Measurements from ENCODE around the gene NBEAL1.
"Not testable (repeated sequence)": the region's sequence is repeated elsewhere in the genome, so short reads cannot be mapped to it uniquely, and the experiment has no call there.

NBEAL1 gene

DNA sequence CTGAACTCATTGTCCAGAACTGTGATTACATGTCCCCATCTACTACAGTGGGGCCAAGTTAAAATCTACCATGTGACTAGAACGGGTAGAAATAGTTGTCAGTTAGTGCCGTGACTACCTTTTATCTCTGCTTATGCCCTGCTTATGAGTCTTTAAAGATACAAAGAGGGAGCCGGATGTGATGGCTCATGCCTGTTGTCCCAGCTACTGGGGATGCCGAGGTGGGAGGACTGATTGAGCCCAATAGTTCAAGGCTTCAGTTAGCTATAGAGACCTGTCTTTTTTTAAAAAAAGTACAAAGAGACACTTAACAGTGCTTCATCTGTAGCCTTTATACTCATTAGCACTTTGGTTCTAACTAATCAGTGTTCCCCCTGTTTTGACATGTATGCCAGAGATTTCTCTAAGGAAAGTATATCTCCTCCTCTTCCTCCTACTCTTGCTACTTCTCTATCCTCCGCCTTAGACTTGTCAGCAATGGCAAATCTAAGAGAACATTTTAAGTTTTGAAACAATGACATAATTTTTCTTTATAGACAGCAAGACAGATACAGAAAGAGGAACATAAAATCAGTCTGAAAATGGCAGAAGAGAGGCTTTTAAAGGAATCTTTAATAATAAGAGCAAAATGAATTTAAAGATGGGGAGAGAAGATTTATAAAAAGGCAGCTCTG, 45.0 kb downstream of the NBEAL1 start:
- H3K27me3 ChIP-seq (ENCODE audit: control insufficient read depth in 3 of 3, insufficient read depth in 3 of 3, low read depth in 1 of 3, low read length in 3 of 3): no peaks in the 10 kb centered on the region
- no peak overlapping the region for H4K91ac ChIP-seq (ENCODE audit: low read depth, low read length, poor library complexity)
- no peak overlapping the region for H3K9ac ChIP-seq (ENCODE audit: low read depth, low read length, poor library complexity)
- no peak overlapping the region for H3K4me3 ChIP-seq (ENCODE audit: low read length in 2 of 2)
- H2BK5ac ChIP-seq (ENCODE audit: low read length): no peak overlapping the region
- peaks cover 0 to 37% of the 10 kb centered on the region in 2 donors for H3K36me3 ChIP-seq (replicated peaks in 1 of 2; ENCODE audit: control insufficient read depth in 2 of 2, insufficient read depth in 2 of 2, low read length in 2 of 2)
- no peak overlapping the region for H3K4ac ChIP-seq (ENCODE audit: low read length)
- no peak overlapping the region for H3K23ac ChIP-seq (ENCODE audit: low read depth, low read length, poor library complexity)
- no peak overlapping the region for H3K4me2 ChIP-seq (ENCODE audit: insufficient read depth, low read length, poor library complexity, severe bottlenecking)
- no peak overlapping the region for H3K27ac ChIP-seq (replicated peaks; ENCODE audit: low read length)
- H2BK120ac ChIP-seq (ENCODE audit: low read depth, low read length): no peak overlapping the region
- no peak overlapping the region for H2BK12ac ChIP-seq (ENCODE audit: low read length)
- H3K18ac ChIP-seq (ENCODE audit: low read length): no peak overlapping the region
- peaks cover 2 to 5% of the 10 kb centered on the region in 2 donors for H3K4me1 ChIP-seq (ENCODE audit: control insufficient read depth in 2 of 2, insufficient read depth in 1 of 2, low read depth in 1 of 2, low read length in 2 of 2)
- no peak overlapping the region for H2AFZ ChIP-seq (ENCODE audit: low read length)
- H3K9me3 ChIP-seq (replicated peaks in 1 of 2; ENCODE audit: control insufficient read depth in 2 of 2, insufficient read depth in 1 of 2, low read depth in 1 of 2, low read length in 2 of 2): peaks cover 0 to 19% of the 10 kb centered on the region in 2 donors
- H3K79me1 ChIP-seq (ENCODE audit: low read depth, low read length): no peaks in the 10 kb centered on the region
- no peak overlapping the region for H2BK15ac ChIP-seq (ENCODE audit: low read length)
- no CpG with 5 or more reads among the region's 5 CpGs for WGBS, 2 donors (ENCODE audit: extremely low coverage in 2 of 2, insufficient read length in 2 of 2, insufficient replicate concordance in 1 of 2)
- H4K8ac ChIP-seq (ENCODE audit: low read depth, low read length): no peak overlapping the region
- no peak for DNase-seq (ENCODE audit: low spot score)
- H3K14ac ChIP-seq (ENCODE audit: low read length): no peak overlapping the region
- no peak overlapping the region for H2AK5ac ChIP-seq (ENCODE audit: low read depth, low read length)

DNA sequence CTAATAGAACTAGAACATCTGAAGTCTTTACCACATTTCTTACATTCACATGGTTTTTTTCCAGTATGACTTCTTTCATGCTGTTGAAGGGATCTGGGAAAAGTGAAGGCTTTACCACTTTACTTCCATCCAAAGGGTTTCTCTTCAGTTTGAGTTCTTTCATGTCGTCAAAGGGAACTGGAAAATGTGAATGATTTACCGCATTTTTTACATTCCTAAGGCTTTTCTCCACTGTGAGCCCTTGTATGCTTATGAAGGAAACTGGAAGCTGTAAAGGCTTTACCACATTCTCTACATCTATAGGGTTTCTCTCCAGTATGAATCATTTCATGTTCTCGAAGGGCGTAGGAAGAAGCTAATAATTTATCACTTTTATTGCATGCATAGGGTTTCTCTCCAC, 46.7 kb downstream of the NBEAL1 start:
- Histone ChIP-seq H3K4me3 (ENCODE audit: low read length in 2 of 2) (no peak overlapping the region), H3K36me3 (replicated peaks in 1 of 2; ENCODE audit: control insufficient read depth in 2 of 2, insufficient read depth in 2 of 2, low read length in 2 of 2) (peaks cover 0 to 37% of the 10 kb centered on the region in 2 donors), H2AFZ (ENCODE audit: low read length) (no peak overlapping the region), H3K23ac (ENCODE audit: low read depth, low read length, poor library complexity) (no peak overlapping the region), H2BK15ac (ENCODE audit: low read length) (no peak overlapping the region), H3K9ac (ENCODE audit: low read depth, low read length, poor library complexity) (no peak overlapping the region), H3K79me1 (ENCODE audit: low read depth, low read length) (no peaks in the 10 kb centered on the region), H4K91ac (ENCODE audit: low read depth, low read length, poor library complexity) (no peak overlapping the region), H3K14ac (ENCODE audit: low read length) (no peak overlapping the region), H3K4ac (ENCODE audit: low read length) (no peak overlapping the region), H3K4me2 (ENCODE audit: insufficient read depth, low read length, poor library complexity, severe bottlenecking) (no peak overlapping the region), H2AK5ac (ENCODE audit: low read depth, low read length) (no peak overlapping the region), H2BK12ac (ENCODE audit: low read length) (no peak overlapping the region), H3K27me3 (ENCODE audit: control insufficient read depth in 3 of 3, insufficient read depth in 3 of 3, low read depth in 1 of 3, low read length in 3 of 3) (no peaks in the 10 kb centered on the region), H2BK5ac (ENCODE audit: low read length) (no peak overlapping the region), H4K8ac (ENCODE audit: low read depth, low read length) (no peak overlapping the region), H2BK120ac (ENCODE audit: low read depth, low read length) (no peak overlapping the region), H3K4me1 (ENCODE audit: control insufficient read depth in 2 of 2, insufficient read depth in 1 of 2, low read depth in 1 of 2, low read length in 2 of 2) (peaks cover 2 to 5% of the 10 kb centered on the region in 2 donors), H3K27ac (replicated peaks; ENCODE audit: low read length) (no peak overlapping the region), H3K9me3 (replicated peaks in 1 of 2; ENCODE audit: control insufficient read depth in 2 of 2, insufficient read depth in 1 of 2, low read depth in 1 of 2, low read length in 2 of 2) (peaks cover 0 to 22% of the 10 kb centered on the region in 2 donors), H3K18ac (ENCODE audit: low read length) (no peak overlapping the region)
- DNase-seq (ENCODE audit: low spot score): peak; percentile 48
- WGBS, 2 donors (ENCODE audit: extremely low coverage in 2 of 2, insufficient read length in 2 of 2, insufficient replicate concordance in 1 of 2): no CpG with 5 or more reads among the region's 4 CpGs

DNA sequence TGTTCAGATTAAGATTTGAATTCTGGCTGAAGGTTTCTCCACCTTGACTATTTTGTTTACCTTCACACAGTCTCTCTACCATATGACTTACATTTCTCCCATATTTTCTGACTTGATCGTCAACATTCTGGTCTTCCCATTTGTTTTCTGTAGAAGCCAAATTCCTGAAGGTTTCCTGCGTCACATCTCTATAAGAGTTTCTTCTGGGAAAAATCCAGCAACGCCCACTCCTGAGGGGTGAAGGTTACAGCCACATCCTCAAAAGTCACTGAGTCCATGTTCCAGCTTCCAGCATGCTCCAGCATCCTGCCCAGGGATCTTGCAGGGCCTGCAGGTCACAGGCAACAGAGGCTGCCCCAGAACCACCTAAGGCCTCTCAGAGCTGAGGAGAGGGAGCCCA, 47.5 kb downstream of the NBEAL1 start:
- no peak overlapping the region for H4K8ac ChIP-seq (ENCODE audit: low read depth, low read length)
- DNase-seq (ENCODE audit: low spot score): no peak
- no peak overlapping the region for H2BK12ac ChIP-seq (ENCODE audit: low read length)
- H3K9ac ChIP-seq (ENCODE audit: low read depth, low read length, poor library complexity): no peak overlapping the region
- H4K91ac ChIP-seq (ENCODE audit: low read depth, low read length, poor library complexity): no peak overlapping the region
- H3K4me3 ChIP-seq (ENCODE audit: low read length in 2 of 2): no peak overlapping the region
- no peaks in the 10 kb centered on the region for H3K79me1 ChIP-seq (ENCODE audit: low read depth, low read length)
- H2BK120ac ChIP-seq (ENCODE audit: low read depth, low read length): no peak overlapping the region
- H3K4me1 ChIP-seq (ENCODE audit: control insufficient read depth in 2 of 2, insufficient read depth in 1 of 2, low read depth in 1 of 2, low read length in 2 of 2): peaks cover 2 to 5% of the 10 kb centered on the region in 2 donors
- no peak overlapping the region for H2AK5ac ChIP-seq (ENCODE audit: low read depth, low read length)
- peaks cover 0 to 22% of the 10 kb centered on the region in 2 donors for H3K9me3 ChIP-seq (replicated peaks in 1 of 2; ENCODE audit: control insufficient read depth in 2 of 2, insufficient read depth in 1 of 2, low read depth in 1 of 2, low read length in 2 of 2)
- no peak overlapping the region for H3K23ac ChIP-seq (ENCODE audit: low read depth, low read length, poor library complexity)
- no CpG with 5 or more reads among the region's 3 CpGs for WGBS, 2 donors (ENCODE audit: extremely low coverage in 2 of 2, insufficient read length in 2 of 2, insufficient replicate concordance in 1 of 2)
- H3K14ac ChIP-seq (ENCODE audit: low read length): no peak overlapping the region
- H2BK15ac ChIP-seq (ENCODE audit: low read length): no peak overlapping the region
- H3K18ac ChIP-seq (ENCODE audit: low read length): peak overlapping the region; percentile 4
- H2BK5ac ChIP-seq (ENCODE audit: low read length): no peak overlapping the region
- no peak overlapping the region for H3K4me2 ChIP-seq (ENCODE audit: insufficient read depth, low read length, poor library complexity, severe bottlenecking)
- H3K27me3 ChIP-seq (ENCODE audit: control insufficient read depth in 3 of 3, insufficient read depth in 3 of 3, low read depth in 1 of 3, low read length in 3 of 3): no peaks in the 10 kb centered on the region
- no peak overlapping the region for H2AFZ ChIP-seq (ENCODE audit: low read length)
- H3K27ac ChIP-seq (replicated peaks; ENCODE audit: low read length): peak overlapping the region; percentile 41
- no peak overlapping the region for H3K4ac ChIP-seq (ENCODE audit: low read length)
- peaks cover 0 to 36% of the 10 kb centered on the region in 2 donors for H3K36me3 ChIP-seq (replicated peaks in 1 of 2; ENCODE audit: control insufficient read depth in 2 of 2, insufficient read depth in 2 of 2, low read length in 2 of 2)

DNA sequence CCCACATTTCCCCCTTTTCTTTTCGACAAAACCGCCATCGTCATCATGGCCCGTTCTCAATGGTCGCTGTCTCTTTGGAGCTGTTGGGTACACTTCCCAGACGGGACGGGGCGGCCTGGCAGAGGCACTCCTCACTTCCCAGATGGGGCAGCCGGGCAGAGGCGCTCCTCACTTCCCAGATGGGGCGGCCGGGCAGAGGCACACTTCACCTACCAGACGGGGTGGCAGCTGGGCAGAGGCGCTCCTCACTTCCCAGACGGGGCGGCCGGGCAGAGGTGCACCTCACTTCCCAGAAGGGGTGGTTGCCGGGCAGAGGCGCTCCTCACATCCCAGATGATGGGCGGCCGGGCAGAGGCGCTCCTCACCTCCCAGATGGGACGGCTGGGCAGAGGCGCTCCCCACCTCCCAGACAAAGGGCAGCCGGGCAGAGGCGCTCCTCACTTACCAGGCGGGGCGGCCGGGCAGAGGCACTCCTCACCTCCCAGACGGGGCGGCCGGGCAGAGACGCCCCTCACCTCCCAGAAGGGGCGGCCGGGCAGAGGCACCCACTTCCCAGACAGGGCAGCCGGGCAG, 51.9 kb downstream of the NBEAL1 start:
- H2AFZ ChIP-seq (ENCODE audit: low read length); H3K14ac ChIP-seq (ENCODE audit: low read length); H2BK12ac ChIP-seq (ENCODE audit: low read length); H3K27ac ChIP-seq (replicated peaks; ENCODE audit: low read length); H3K4me3 ChIP-seq (ENCODE audit: low read length in 2 of 2); H3K9ac ChIP-seq (ENCODE audit: low read depth, low read length, poor library complexity); H3K27me3 ChIP-seq (ENCODE audit: control insufficient read depth in 3 of 3, insufficient read depth in 3 of 3, low read depth in 1 of 3, low read length in 3 of 3); H4K91ac ChIP-seq (ENCODE audit: low read depth, low read length, poor library complexity); H3K79me1 ChIP-seq (ENCODE audit: low read depth, low read length); H3K18ac ChIP-seq (ENCODE audit: low read length); H2AK5ac ChIP-seq (ENCODE audit: low read depth, low read length); H2BK5ac ChIP-seq (ENCODE audit: low read length); H3K4ac ChIP-seq (ENCODE audit: low read length); H3K23ac ChIP-seq (ENCODE audit: low read depth, low read length, poor library complexity); H3K4me1 ChIP-seq (ENCODE audit: control insufficient read depth in 2 of 2, insufficient read depth in 1 of 2, low read depth in 1 of 2, low read length in 2 of 2); H2BK15ac ChIP-seq (ENCODE audit: low read length); H4K8ac ChIP-seq (ENCODE audit: low read depth, low read length); H2BK120ac ChIP-seq (ENCODE audit: low read depth, low read length); DNase-seq (ENCODE audit: low spot score); H3K4me2 ChIP-seq (ENCODE audit: insufficient read depth, low read length, poor library complexity, severe bottlenecking): not testable (repeated sequence)
- Histone ChIP-seq H3K36me3 (replicated peaks in 1 of 2; ENCODE audit: control insufficient read depth in 2 of 2, insufficient read depth in 2 of 2, low read length in 2 of 2) (peaks cover 0 to 23% of the 10 kb centered on the region in 2 donors), H3K9me3 (replicated peaks in 1 of 2; ENCODE audit: control insufficient read depth in 2 of 2, insufficient read depth in 1 of 2, low read depth in 1 of 2, low read length in 2 of 2) (peaks cover 0 to 13% of the 10 kb centered on the region in 2 donors)
- no CpG with 5 or more reads among the region's 36 CpGs for WGBS, 2 donors (ENCODE audit: extremely low coverage in 2 of 2, insufficient read length in 2 of 2, insufficient replicate concordance in 1 of 2)
